Fibroblast of villous mesenchyme (primary cell): Measurements from ENCODE around the gene ODF2. TPM values are rescaled to one million over a fixed set of nuclear protein-coding genes. Genes with fewer than 3 reads are reported as not detected.
"Not testable (repeated sequence)": the region's sequence is repeated elsewhere in the genome, so short reads cannot be mapped to it uniquely, and the experiment has no call there.

Experiments
- DNase-seq: peaks from one replicate; pipeline ENCODE4 v3.0.0-alpha.2; 2010; ENCODE audit warnings: low read depth
- H3K4me3 ChIP-seq: 2 replicates; pipeline ENCODE4 v1.5.1; 2011; ENCODE audit warnings: low read depth, mild to moderate bottlenecking, low read length
- CTCF ChIP-seq: IDR thresholded peaks from 2 replicates; pipeline ENCODE4 v1.5.1; 2012; ENCODE audit warnings: low read depth, mild to moderate bottlenecking, low read length; ENCODE audit not compliant: insufficient read depth
- total RNA-seq: library from RNA; depleted of rRNA; stranded (reverse); fragments of >200 nt; gene quantifications from 2 replicates; pipeline ENCODE4 v1.2.3, GENCODE V29; 2012

The ODF2 gene
- total RNA-seq, 1 donor, result 44.5 TPM

GRCh38 chr9:128412120-128412790 lies 43.6 kb upstream of the ODF2 start:
- no peak overlapping the region for H3K4me3 ChIP-seq
- TF ChIP-seq CTCF, result peak; percentile 72
- DNase-seq, result peak; percentile 44

GRCh38 chr9:128413728-128414127 lies 42.1 kb upstream of the ODF2 start:
- DNase-seq, H3K4me3 ChIP-seq: not testable (repeated sequence)

GRCh38 chr9:128414461-128414860 lies 41.3 kb upstream of the ODF2 start:
- DNase-seq, result no peak
- no peak for TF ChIP-seq CTCF
- H3K4me3 ChIP-seq, result no peak overlapping the region

GRCh38 chr9:128415281-128415680 lies 40.5 kb upstream of the ODF2 start:
- no peak for DNase-seq
- TF ChIP-seq CTCF, result no peak
- H3K4me3 ChIP-seq, result no peak overlapping the region

- TF ChIP-seq CTCF, result no peak
- DNase-seq, result no peak
- H3K4me3 ChIP-seq, result no peak overlapping the region
Observed at GRCh38 chr9:128416014-128416413, 39.8 kb upstream of the ODF2 start.

- no peak for DNase-seq
- no peak for TF ChIP-seq CTCF
- H3K4me3 ChIP-seq, result no peak overlapping the region
Observed at GRCh38 chr9:128416432-128417019, 39.3 kb upstream of the ODF2 start.

GRCh38 chr9:128419061-128419925 lies 36.5 kb upstream of the ODF2 start:
- DNase-seq, result peak; percentile 54
- no peak for TF ChIP-seq CTCF
- H3K4me3 ChIP-seq, result peak overlapping the region; percentile 77
